NCI-H2029 treated with DMSO at 0.1 percent for 48 hours (cell line): ENCODE measurements around the gene SERHL2.
"Not testable (repeated sequence)": the region's sequence is repeated elsewhere in the genome, so short reads cannot be mapped to it uniquely, and the experiment has no call there.

Source experiments
- DNase-seq: peaks from one replicate; lab custom pipeline; 2025; lab: John Stamatoyannopoulos, UW

The SERHL2 gene

DNA sequence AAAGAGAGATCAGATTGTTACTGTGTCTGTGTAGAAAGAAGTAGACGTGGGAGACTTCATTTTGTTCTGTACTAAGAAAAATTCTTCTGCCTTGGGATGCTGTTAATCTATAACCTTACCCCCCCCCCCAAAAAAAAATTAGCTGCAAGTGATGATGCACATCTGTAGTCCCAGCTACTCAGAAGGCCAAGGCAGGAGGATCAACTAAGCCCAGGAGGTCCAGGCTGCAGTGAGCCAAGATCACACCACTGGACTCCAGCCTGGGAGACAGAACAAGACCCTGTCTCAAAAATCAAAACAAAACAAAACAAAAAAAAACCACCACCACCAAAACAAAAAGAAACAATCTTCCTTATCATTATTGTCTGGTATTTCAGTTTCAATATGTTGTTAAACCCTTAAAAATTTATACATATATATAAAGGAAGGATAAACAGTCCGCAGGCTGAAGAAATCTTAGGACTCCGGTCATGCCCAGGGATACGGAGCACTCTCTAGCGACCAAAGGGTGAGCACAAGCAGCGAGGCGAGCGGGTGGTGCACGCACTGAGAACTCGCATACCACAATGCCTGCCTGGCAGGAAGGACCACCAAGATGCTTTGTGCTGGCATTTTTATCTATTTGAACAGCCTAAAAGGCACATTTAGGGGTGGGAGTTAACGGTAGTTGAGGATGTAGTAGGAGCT is 54.5 kb downstream of the SERHL2 start:
- no peak for DNase-seq

DNA sequence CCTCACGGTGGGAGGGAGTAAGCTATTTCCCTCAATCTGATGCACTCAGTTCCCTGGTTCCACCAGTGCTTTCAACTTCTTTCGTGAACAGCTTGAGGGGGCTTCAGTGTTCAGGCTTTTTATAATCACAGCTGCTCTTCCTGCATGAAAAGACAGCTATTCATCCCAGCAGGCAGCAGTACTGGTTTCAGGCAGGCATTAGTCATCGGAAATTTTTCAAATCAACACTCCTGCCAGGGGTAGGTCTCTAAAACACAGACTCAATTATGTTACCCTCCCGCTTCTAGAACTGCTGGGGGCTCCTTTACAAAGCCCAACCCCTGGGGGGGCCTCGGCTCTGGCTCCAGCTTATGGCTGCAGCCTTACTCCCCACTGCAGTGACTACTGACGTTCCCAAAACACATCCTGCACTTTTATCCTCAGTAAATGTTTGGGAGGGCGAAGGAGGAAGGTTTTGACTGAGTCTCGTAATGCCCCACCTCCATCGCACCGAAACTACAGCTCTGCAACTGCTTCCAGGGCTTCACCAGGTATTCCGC is 55.1 kb downstream of the SERHL2 start:
- DNase-seq, result no peak

DNA sequence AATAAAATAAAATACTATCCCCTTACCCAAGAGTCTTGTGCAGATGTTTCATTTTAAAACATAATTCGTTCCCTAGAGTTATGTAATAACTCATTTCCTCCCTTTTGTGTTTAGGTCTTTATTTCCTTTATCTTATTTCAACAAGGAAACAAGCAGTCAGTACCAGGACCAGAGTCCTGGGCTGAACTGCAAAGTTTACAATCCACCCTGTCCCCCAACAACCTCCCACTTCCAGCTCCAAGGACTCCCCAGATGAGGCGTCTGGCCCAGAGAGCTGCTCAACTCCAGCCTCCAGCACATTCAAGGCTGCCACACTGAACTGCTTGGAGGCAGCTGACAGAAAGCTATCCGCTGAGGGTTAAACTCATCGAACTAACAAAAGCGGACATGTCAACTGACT is 56.4 kb downstream of the SERHL2 start:
- no peak for DNase-seq

DNA sequence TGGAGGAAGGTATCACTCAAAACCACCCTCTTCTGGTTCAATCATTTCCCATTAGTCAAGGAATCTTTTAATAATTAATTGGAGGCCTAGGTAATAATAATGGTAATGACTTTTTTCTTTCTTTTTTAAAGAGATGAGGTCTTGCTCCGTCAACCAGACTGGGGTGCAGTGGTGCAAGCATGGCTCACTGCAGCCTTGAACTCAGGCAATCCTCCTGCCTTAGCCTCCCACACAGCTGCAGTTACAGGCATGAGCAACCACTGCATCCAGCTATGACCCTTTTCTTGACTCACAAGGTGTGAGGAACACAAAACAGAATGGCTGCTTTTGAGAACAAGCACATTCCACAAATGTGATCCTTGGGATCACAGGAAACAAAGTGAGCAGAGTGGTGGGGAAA is 57.3 kb downstream of the SERHL2 start:
- no peak for DNase-seq

DNA sequence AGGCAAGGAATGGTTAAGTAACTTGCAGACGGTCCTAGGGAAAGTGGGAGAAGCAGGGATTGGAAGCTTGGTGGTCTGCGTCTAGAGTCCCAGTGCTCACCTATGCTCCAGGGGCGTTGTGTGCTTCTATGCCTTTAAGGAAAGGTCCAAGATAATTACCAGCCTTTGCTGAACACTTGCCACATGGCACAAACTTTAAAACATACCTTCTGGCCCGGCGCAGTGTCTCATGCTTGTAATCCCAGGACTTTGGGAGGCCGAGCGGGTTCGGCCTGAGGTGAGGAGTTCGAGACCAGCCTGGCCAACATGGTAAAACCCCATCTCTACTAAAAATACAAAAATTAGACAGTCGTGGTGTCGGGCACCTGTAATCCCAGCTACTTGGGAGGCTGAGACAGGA is 58.6 kb downstream of the SERHL2 start:
- no peak for DNase-seq

DNA sequence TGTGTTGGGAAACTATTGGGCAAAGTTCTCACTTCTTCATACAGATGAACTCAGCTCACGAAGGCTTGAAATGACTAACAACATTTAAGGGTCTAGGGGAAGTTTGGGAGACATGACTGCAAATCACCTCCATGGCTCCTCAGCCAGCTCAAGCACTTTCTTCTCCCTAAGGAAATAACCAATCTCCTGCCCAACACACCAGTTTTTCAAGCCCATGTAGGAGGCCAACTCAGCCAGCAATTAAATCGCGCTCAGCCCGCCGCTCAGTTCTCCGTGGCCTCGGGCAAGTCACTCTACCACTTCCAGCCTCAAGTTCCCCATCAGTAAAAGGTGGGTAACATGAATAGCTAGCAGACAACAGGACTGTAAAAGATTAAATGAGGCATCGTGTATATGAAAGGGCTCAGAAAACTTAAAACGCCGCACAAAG is 60.1 kb downstream of the SERHL2 start:
- DNase-seq, result no peak

DNA sequence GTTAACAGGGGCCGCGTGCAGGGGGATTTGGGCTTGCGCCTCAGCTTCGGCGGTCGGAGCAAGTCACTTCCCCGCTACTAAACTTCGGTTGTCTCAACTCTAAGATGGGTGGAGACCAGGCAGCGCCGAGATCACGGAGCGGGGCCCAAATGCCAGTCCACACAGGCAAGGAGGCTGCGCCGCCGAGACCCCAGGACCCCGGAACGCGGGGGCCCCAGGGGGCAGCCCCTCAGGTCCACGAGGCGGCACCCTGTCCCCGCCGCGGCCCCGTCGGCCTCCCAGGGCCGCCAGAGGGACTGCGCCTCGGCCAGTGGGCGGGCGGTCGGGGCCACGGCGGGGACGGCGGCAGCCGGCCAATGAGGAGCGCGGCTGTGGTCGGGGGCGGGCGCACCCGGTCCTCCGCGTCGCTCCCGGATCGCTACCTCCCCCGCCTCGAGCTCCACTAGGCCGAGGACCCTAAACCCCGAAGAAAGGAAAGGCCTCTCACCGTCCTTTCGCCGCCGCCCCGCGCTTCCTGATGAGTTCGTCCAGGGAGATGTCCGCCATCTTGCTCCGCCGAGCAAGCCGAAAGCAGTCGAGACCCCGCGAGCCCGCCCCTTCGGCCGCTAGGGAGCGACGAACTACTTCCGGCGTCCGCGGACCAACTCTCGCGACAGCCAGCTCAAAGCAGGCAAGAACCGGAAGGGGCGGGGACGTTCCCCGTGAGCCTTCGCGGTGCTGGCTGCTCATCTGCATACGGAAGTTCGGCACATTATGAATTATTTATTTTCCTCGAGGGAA is 60.7 kb downstream of the SERHL2 start, which contains the start of gene POLDIP3:
TSS of gene POLDIP3 (minus strand) at position 572 of the 780 bp plus-strand sequence. CDS start at position 546, 26 bp downstream.
- peak; percentile 89 for DNase-seq

DNA sequence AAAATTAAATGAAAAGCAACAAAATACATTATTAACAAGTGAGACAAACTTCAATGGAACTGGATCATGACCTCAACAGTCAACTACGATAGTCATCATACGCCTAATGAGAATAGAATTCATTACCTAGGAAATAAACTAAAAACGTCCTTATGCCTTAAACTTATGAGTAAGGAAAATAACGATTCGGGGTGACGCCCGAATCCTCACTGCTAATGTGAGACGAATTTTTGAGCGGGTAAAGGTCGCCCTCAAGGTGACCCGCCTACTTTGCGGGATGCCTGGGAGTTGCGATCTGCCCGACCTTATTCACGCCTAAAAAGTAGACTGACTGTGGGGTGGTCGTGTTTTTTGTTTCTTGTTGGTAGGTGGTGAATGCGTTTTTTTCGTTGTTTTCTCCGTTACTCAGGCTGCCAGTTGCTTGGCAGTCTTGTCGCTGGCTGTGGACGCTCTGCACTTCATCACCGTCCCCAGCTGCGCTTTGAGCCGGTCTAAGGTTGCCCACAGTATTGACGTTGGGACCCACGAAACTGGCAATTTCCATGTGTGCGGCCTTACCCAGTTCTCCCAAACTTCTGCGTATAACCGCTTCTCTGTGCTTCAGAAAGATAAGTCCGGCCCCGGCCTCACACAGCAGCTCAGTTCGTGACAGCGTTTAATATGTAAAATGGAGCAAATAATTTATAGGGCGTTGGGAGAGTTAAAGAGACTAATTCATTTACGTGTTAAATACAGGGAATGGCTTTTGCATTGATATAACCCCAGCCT is 61.5 kb downstream of the SERHL2 start:
- peak; percentile 89 for DNase-seq

DNA sequence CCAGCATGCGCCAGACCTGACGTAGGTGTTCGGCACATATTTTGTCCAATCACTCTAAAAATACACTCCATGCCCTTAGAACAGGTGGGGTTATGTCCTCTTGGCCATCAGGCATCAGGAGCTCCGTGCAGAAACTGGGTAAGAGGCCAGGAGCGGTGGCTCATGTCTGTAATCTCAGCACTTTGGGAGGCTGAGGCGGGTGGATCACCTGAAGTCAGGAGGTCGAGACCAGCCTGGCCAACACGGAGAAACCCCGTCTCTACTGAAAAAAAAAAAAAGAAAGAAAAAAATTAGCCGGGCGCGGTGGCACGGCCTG is 62.1 kb downstream of the SERHL2 start:
- not testable (repeated sequence) for DNase-seq

DNA sequence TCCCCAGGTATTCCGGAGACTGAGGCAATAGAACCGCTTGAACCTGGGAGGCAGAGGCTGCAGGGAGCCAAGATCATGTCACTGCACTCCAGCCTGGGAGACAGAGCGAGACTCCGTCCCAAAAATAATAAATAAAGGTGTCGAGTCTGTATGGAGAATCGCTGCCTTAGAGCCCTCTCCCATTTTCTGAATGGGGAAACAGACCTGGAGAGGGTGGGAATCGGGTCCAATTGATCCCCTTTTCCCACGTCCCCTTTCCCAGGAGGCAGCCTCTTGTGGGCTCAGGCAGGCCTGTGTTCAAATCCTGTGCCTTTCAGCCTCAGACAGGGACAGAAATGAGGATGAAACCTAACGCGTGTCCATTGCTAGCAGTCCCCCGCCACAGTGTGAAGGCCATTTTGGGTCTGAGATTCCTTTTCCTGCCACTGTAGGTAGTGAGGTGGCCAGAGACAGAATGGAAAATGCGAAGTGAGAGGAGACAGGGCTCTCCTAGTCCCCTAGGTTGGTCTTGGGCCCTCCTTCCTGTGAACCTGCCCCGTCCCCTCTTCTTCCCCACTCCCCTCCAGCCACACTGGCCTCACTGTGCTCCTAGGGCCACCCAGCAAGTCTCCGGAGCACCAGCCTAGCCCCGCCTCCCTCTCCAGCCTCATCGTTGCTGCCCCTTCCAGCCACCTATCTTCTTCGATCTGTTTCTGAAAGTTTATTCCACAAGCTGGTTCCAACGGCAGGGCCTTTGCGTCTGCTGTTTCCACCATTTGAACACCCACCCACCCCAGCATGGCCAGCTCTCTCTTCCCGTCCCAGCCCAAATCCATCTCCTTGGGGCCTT is 63.6 kb downstream of the SERHL2 start:
- no peak for DNase-seq

DNA sequence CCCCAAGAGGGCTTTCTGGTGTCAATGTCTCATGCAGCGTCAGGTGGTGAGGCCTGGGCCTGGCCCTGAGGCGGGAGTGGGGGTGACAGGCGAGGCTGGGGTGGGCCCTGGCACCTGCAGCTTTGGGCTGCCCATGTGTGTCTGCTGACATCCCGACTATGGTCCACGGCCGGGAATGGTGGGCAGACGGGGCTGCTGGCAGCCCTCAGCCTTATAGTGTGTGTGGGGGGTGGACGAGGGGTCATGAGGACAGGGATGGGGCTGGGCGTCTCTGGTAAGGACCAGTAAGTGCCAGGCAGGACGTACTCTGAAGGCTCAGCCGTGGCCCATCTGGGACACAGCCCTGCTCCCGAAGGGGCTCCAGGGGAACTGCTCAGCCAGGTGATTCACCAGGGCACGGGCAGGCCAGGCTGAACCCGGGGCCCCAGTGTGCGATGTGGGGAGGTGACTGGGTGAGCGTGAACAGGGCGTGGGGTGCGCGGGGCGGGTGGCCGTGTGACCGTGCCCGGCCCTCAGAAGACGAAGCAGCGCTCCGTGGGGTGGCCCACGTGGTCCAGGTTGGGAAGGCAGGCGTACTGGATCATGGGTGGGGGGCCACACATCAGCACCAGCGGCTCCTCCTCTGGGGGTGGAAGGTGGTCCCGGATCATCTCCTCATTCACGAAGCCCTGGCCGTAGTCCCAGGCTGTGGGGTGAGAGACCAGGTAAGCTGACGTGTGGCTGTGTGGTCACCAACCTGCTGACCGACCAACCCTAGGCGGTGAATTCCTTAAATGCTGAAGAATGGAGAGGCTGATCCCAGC is 65.7 kb downstream of the SERHL2 start:
- no peak for DNase-seq

DNA sequence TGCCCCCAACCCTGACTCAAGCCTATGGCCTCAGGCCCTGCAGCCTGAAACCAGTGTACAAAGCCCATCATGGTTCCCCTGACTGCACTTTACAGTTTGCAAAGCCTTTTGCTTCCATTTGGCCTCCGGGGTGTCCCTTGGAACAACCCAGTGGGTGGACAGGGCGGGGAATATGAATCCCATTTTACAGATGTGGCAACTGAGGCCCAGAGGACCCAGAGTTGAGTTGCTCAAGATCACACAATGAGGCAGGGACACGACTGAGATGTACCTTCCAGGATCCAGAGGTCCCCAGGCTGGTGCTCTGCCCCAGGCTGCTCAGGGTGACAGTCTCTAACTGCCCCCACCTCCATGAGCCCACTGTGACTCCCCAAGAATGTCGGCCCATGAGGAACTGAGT is 66.3 kb downstream of the SERHL2 start:
- DNase-seq, result no peak

DNA sequence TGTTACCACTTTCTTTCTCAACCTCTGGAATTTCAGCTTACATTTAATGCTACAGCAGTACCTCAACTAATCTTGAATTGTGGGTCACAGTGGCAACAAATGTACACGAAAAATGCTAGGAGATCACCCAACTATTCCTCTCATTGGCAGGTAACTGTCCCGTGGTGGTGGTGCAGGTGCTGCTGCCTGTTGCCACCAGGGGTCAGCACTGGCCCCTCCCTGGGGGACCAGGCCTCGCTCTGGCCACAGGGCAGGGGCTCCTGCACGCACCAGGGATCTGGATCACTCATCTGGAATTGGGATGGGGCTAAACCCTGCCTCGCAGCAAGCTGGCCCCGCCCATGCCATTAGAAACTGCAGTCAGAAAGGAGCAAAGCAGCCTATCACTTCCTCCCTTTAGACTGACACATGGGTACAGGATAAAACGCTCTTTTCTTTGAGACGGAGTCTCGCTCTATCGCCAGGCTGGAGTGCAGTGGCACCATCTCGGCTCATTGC is 67.8 kb downstream of the SERHL2 start:
- no peak for DNase-seq

DNA sequence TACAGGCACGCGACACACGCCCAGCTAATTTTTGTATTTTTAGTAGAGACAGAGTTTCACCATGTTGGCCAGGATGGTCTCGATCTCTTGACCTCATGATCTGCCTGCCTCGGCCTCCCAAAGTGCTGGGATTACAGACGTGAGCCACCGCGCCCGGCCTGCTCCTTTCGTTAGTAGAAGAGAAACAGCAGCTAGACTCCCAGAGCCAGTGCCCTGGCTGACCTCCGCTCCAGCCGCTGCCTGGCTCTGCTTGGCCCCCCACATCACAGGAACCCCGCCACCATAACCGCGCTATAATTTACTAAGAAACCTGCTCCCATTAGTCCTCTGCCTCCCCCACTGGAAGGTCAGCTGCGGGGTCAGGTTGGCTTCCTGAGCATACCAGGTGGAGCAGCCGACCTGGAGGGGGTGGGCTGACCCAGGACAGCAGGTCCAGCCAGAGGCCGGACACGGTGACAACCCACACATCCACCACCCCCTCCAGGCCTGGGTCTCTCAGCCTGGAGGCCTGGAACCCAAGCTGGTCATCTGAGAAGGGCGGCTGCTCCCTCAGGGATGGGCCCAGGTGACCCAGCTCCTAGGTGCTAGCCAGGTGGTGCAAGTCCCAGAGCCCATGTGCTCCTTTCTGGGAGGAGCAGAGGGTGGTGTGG is 68.4 kb downstream of the SERHL2 start:
- no peak for DNase-seq

DNA sequence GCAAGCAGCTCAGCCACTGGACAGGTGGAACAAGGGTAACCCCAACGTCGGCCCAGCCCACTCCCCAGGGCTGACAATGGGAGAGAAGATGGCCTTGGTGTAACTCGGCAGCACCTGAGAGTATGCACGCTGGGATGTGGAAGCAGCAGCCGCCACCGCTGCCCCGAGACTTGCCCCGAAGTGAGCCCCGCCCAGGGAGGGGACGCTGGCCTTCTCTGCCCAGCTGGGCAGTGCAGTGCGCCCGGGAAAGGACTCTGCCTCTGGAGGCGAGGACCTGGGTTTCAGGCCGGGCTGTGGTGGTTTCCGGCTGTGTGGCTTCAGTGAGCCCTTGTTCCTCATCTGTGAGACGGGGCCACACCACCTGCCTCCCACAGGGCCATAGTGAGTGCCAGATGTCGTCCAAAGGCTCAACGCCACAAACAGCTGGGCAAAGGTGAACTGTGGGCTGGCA is 69.6 kb downstream of the SERHL2 start:
- no peak for DNase-seq
